HG03064 (cell line): ENCODE measurements around the gene STK33.

Experiments used
- ATAC-seq: cut with Tn5 transposase; IDR thresholded peaks from one replicate; pipeline ENCODE4 v1.9.1; 2021; ENCODE audit warnings: low read depth; ENCODE audit not compliant: unreplicated experiment

STK33 gene

GRCh38 chr11:8459711-8460399, 134.2 kb downstream of the STK33 start:
- ATAC-seq = no peak

- ATAC-seq = no peak
These were observed 151.7 kb downstream of the STK33 start for GRCh38 chr11:8442301-8442700.

- ATAC-seq = no peak
These were observed 153.4 kb downstream of the STK33 start for GRCh38 chr11:8440649-8441048.

- ATAC-seq = no peak
These were observed 164.5 kb downstream of the STK33 start for GRCh38 chr11:8429483-8429882.

DNA sequence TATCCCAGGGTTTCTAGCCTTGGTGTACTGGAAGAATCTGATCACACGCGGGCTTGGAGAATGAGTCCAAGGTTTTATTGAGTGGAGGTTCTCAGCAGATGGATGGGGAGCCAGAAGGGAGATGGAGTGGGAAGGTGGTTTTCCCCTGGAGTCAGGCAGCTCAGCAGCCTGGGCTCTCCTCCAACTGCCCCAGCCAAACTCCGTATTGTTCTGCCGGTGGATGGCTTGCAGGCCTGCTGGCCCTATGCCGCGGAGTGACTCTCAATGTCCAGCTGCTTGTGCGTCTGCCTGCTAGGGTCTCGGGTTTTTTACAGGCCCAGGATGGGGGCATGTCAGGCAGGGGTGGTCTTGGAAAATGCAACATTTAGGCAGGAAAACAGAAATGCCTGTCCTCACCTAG, 168.0 kb downstream of the STK33 start:
- no peak for ATAC-seq

GRCh38 chr11:8415195-8415594, 178.8 kb downstream of the STK33 start:
- no peak for ATAC-seq

DNA sequence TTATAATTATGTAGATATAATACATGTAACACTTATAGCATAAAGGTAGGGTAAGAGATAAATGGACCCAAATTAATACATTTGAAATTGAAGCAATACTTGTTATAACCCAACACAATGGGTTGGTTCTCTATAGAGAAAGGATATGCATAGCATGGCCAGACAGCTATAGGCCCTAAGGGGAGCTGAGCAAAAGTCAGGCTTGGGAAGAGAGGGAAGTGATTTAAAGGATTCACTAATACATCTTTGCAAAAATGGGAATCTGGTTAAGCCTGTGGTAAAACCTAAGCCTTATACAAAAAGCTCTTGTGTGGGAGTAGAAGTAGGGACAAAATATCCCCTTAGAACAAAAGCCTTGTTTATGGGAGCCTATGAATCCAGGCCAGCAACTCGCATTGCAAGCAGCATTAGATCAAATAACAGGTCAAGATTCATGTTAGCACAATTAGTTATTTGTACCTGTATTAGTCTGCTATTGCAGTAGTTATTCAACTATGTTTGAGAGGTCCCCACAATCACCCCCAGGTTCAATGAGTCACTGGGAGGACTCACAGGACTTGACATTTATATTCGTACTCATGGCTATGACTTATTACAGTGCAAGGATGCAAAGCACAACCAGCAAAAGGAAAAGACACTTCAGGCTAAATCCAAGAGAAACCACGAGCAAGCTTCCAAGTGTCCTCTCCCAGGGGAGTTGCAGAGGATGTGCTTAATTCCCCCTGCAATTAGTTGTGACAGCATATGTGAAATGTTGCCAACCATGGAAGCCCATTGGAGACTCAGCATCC, 185.7 kb downstream of the STK33 start:
- no peak for ATAC-seq

- ATAC-seq = no peak
These were observed 190.7 kb downstream of the STK33 start for GRCh38 chr11:8403310-8403709.

DNA sequence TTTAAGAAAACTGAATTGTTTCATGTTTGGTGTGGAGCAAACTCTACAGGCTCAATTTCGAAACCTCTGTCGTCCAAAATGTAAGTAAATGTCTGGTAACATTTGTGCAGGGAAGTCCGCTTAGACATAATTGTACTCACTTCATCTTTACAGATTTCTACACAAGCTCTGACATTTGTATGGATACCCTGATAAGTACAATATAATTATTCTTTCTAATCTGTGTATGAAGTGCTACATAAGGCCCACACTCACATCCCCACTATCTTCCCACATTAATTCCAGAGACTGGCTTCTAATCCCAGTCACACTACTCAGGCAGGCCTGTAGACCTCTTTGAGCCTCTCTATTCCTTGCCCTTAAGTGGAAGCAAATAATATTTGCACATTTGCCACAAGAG, 201.1 kb downstream of the STK33 start:
- no peak for ATAC-seq

DNA sequence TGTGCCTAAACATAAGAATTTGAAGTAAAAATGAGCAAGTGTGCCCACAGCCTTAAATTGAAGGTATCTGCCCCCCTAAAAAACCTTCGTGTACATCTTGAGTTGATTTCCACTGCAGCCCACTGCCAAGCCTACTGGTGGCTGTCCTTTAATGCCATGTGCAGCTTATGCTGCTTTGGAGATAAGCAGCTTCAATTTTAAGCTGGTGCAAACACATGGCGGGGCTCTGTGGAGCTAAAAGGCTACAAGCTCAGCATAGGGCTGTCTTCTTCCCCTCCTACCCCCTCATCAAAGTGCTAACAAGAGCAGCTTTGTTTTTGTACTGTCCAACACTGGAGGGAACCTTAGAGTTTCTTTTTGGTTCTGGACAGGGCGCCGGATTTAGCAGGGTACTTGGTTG, 201.9 kb downstream of the STK33 start:
- ATAC-seq = no peak

GRCh38 chr11:8390851-8391612, 203.0 kb downstream of the STK33 start:
- no peak for ATAC-seq

DNA sequence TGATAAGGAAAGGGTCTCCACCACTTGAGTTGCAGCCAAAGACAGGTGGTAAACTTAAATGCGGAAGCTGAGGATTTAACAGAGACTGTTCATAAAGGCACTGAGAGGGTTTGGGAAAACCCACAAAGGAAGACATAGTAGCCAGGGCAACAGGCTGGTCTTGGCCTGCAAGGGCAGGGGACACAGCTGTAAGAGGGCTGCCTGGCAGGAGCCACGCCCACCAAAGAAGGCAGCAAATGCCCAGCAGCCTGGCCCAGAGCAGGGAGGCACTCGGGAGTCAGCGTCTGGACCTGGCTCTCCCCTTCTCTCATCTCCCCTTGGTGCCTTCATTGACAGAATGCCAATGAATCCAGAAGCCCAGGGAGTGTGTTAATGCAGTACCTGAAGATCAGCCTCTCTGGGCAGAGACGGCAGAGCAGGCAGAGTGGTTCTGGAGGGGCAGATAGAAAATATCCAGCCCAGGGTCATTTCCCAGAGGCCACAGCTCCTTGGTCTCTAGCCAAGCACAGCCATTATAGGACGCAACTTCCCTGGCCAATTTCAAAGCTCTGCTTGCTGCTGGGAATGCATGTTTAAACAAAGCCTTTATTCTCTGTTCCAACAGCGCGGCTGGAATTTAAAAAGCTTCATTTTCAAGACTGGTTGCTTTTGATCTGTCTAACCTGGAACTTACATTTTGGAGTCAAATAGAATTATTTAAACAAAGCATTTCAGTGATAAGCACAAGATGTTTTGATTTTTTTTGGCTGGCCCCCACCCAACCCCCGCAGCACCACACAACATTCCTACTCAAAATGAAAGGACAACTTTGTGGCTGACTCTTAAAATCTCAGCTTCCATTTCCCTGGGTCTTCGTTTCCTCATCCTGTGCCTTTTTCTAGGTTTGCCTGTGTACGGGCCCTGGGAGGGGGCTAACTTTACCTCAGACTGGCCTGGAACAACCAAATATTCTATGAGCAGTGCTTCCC, 204.7 kb downstream of the STK33 start:
- no peak for ATAC-seq

DNA sequence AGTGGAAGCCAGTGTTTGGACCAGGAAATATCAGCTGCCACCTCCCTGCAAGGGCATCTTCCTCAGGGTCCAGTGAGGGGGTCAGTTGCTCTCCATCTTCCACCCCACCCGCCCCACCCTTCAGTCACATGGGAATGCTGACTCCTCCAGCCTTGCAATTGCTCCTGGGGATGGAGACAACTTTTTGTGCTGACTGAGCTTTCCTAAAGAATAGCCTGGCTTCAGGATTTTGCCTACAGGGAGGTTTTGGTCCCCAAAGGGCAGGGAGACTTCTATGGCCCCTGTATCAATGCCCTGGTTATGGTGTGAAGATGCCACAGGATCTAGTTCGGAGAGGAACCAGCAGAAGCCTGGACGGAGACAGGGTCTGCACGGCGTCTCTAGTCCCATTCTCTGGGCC, 206.3 kb downstream of the STK33 start:
- no peak for ATAC-seq

DNA sequence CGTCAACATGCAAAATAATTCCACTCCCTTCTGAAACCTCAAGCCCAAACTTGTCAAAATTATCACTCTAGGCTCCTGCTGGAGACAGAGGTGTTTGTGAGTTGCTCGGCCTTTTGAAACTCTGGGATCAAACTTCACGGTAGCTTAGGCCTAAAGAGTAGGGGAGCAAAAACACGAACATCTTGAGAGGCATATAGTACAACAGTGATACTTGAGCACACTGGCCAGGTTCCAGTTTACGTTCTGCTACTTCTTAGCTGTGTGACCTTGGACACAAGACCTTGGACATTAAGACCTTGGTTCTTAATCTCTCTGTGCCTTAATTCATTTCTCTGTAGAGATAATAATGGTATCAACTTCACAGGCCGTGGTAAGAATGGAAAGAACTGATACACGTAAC, 206.9 kb downstream of the STK33 start:
- ATAC-seq = no peak

GRCh38 chr11:8386134-8386864, 207.7 kb downstream of the STK33 start:
- no peak for ATAC-seq

DNA sequence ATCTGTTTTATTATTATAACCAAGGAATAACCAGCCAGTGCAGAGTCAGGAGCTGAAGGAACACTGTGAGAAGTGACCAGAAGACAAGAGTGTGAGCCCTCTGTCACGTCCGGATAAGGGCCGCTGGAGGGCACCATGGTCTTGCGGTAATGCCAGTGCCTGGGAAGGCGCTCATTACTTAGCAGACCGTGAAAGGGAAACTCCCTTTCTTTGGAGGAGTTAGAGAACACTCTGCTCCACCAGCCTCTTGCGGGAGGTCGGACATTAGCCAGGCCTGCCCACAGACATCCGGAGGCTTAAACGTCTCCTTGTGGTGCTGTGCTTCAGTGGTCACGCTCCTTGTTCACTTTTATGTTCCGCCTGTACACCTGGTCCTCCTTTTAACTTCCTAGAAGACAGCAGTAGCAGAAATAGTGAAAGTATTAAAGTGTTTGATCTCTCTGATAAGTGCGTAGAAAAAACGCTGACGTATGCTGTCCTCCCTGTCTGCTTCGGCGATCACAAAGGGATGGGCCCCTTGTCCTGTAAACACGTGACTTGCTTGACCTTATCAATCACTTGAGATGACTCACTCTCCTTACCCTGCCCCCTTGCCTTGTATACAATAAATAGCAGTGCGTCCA, 209.7 kb downstream of the STK33 start:
- no peak for ATAC-seq

- ATAC-seq = no peak
These were observed 210.4 kb downstream of the STK33 start for GRCh38 chr11:8383627-8384026.

GRCh38 chr11:8383227-8383626, 210.8 kb downstream of the STK33 start:
- no peak for ATAC-seq

DNA sequence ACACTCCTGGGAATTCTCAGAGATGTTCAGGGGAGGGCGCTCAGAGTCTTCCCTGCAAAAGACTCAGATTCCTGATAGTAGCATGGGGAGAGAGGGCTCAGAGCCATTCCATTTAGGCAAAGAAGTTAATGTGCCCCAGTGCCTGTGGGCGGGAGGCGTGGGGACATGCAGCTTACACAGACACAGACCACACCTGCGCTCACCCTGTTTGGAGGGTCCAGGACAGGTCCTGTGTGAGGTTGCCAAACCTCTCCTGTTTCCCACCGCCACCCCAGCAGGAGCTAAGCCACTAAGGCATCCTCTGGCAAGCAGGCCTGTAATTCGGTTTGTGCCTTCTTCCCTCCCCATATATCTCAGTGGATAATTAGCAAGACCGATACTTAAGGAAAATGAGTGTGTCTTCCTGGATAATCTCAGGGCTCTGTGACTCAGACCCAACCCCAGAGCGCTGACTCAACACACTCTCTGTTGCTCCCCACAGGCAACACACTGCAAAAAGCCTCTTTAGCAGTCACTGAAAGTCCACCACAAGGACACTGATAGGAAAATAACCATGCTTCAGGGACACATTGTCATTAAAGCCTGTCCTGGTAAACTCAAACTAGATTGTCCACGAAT, 211.5 kb downstream of the STK33 start:
- no peak for ATAC-seq
